ENCODE results near the gene ANO2.

ANO2 gene

DNA sequence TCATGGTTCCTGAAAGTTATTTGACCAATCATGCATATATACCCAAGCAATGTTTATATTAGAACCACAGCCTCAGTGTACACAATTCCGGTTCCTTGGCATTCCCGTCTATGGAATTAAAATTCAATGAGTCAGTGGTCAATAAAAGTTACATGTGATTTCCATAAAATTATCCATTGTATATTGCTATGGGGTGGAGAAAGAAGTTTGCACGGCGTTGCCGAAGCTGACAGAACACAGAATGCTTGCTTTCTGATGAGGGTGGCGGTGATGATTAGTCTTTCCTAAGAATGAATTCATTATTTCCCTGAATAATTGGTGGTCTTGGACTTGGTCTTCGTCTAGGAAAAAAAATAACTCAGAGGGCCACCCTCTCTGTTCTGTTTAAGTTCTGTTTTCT, 214.1 kb downstream of the ANO2 start:
- TF ChIP-seq, protein P1, sequence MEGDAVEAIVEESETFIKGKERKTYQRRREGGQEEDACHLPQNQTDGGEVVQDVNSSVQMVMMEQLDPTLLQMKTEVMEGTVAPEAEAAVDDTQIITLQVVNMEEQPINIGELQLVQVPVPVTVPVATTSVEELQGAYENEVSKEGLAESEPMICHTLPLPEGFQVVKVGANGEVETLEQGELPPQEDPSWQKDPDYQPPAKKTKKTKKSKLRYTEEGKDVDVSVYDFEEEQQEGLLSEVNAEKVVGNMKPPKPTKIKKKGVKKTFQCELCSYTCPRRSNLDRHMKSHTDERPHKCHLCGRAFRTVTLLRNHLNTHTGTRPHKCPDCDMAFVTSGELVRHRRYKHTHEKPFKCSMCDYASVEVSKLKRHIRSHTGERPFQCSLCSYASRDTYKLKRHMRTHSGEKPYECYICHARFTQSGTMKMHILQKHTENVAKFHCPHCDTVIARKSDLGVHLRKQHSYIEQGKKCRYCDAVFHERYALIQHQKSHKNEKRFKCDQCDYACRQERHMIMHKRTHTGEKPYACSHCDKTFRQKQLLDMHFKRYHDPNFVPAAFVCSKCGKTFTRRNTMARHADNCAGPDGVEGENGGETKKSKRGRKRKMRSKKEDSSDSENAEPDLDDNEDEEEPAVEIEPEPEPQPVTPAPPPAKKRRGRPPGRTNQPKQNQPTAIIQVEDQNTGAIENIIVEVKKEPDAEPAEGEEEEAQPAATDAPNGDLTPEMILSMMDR (IDR thresholded peaks at IDR 0.05; ENCODE audit: control insufficient read depth, insufficient read depth, low read depth, low read length, missing control alignments) = no peak
- no peak for DNase-seq (ENCODE audit: low read depth)
- H3K4me3 ChIP-seq (ENCODE audit: control insufficient read depth, low read depth, low read length) = no peak overlapping the region

DNA sequence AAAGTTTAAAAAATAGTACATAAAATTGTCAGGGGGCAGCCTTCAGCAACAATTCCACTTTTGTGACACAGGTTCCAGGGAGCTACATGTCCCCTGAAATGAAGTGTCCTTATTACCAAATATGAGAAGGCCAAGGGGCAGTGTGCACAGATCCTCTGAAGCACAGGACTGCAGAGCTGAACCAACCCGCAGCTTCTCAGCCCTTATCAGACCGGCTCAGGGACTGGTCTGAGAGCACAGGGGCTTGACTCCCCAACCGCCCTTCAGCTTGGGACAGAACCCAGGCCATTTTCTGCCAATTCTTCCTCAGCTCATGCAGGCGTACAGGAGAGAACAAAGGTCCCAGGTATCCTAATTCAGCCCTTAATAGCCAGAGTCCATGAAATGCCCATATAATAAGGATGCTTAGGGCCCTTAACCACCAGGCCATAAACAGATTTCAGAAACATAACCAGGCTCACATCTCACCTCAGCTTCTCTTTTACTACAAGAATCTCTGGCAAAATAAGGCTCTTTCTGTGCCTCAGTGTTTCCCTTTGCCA, 221.3 kb downstream of the ANO2 start:
- TF ChIP-seq, protein P1 (IDR thresholded peaks at IDR 0.05; ENCODE audit: control insufficient read depth, insufficient read depth, low read depth, low read length, missing control alignments) = no peak
- H3K4me3 ChIP-seq (ENCODE audit: control insufficient read depth, low read depth, low read length) = no peak overlapping the region

DNA sequence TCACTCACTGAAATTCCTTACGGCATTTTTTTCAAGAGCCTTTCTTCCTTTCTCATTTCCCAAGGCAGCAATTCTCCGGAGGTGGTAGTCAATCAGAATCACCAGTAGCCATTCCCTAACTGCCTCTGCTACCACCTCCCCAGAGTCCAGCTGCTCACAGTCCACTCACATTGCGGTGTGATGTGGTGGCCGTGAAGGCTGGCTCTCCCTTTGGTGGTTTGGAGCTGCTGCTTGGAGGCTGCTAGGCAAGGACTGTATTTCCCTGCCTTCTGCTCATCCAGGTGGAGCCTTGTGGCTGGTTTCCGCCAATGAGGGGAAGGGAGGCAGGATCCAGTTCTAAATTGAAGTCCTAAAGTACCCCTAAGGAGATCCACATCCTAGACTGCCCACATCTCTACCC, 222.0 kb downstream of the ANO2 start:
- TF ChIP-seq, protein P1 (IDR thresholded peaks at IDR 0.05; ENCODE audit: control insufficient read depth, insufficient read depth, low read depth, low read length, missing control alignments) = no peak
- H3K4me3 ChIP-seq (ENCODE audit: control insufficient read depth, low read depth, low read length) = no peak overlapping the region
- no peak for DNase-seq (ENCODE audit: low read depth)

More for the DNA sequence above, 221.3 kb downstream of the ANO2 start:
- no peak for DNase-seq (ENCODE audit: low read depth)

DNA sequence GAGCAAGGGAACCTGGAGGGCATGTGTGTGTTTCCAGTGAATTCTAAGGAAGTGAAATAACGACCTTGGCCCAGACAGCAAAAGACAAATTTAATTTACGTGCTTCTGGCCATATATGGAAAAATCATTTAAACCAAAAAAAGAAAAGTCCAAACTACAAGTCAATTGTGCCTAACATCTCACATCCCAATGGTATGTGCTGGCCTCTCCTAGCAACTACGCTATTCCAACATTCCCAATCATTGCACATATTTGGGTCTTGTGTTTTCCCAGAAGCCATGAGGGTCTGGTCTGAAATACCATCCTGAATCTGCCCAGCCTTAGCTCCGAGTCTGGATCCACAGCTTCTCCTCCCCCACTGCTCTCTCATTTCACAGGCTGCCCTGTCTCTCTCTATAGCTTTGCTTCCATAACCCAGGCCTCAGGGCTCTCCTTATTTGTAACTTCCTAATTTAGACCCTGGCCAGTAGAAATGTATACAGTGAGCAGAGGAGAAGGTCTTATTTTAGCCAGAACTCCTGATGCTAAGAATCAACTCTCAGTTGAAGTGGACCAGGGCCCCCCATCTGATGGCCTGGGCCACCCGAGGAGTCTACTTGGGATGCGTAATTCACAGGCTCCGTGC, 224.6 kb downstream of the ANO2 start:
- H3K4me3 ChIP-seq (ENCODE audit: control insufficient read depth, low read depth, low read length) = no peak overlapping the region
- no peak for DNase-seq (ENCODE audit: low read depth)
- TF ChIP-seq, protein P1 (IDR thresholded peaks at IDR 0.05; ENCODE audit: control insufficient read depth, insufficient read depth, low read depth, low read length, missing control alignments) = no peak

DNA sequence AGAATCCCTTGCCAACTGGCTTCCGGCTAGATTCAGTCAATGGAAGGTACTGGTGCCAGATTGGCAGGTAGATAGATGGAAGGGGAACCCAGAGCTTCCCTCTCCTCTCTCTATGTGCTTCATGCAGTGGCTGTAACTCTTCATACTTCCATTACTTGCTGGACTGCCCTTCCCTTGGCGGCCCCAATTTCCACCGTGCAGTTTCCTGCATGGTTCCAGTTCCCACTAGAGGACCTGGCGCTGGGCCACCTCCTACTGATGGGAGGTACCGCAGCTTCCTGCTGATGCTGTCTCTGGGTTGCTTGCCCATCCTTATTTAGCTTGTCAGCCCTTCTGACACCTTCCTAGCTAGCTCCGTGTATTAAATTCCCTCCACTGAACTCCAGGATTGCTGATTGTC, 226.4 kb downstream of the ANO2 start:
- TF ChIP-seq, protein P1 (IDR thresholded peaks at IDR 0.05; ENCODE audit: control insufficient read depth, insufficient read depth, low read depth, low read length, missing control alignments) = no peak
- DNase-seq (ENCODE audit: low read depth) = no peak
- H3K4me3 ChIP-seq (ENCODE audit: control insufficient read depth, low read depth, low read length) = no peak overlapping the region

DNA sequence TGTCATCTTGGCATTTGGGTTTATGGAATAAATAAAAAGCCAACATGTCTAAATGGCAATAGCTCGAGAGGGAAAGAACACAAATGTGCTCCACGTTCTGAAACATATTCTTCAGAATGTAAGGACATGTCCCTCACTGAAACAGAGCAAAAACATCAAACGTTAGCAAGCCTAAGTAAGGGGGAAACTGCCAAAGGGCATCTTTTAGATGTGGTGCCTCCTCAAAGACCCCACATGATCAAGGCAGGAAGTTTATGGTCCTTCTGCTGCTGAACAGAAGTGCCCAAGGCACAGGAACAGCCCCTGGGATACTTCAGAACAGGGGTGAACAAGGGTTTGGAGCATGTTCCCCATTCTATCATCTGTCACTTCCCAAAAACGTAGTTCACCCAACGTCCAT, 227.0 kb downstream of the ANO2 start:
- DNase-seq (ENCODE audit: low read depth) = no peak
- no peak overlapping the region for H3K4me3 ChIP-seq (ENCODE audit: control insufficient read depth, low read depth, low read length)
- TF ChIP-seq, protein P1 (IDR thresholded peaks at IDR 0.05; ENCODE audit: control insufficient read depth, insufficient read depth, low read depth, low read length, missing control alignments) = no peak
